K562 (cell line): ENCODE measurements around the gene KIZ. TPM values are rescaled to one million over a fixed set of nuclear protein-coding genes. Genes with fewer than 3 reads are reported as not detected.

Source experiments
- ATAC-seq: fragments of 200-7000 bp; cut with Tn5 transposase; 3 replicates; pipeline ENCODE4 v1.9.1; 2020; ENCODE audit warnings: moderate library complexity
- BruUV-seq: library from RNA; stranded (reverse); fragments of 400-500 nt; replicated peaks from 2 replicates; lab custom pipeline; 2021; lab: Mats Ljungman, UMichigan
- CTCF ChIA-PET: fragments of 300-600 bp; formaldehyde crosslinking; extraction: SDS; loops from one replicate; lab custom pipeline; 2021; ENCODE audit warnings: low intra/inter-chr PET ratio; lab: Yijun Ruan, JAX
- POLR2A ChIA-PET: fragments of 300-600, 350-650 bp; sonication (Branson Sonifier 250); formaldehyde crosslinking; extraction: SDS; loops from one replicate; lab custom pipeline; 2021; ENCODE audit warnings: antibody characterized with exemption, inconsistent platforms; lab: Yijun Ruan, JAX
- DNase-seq, 4 experiments: peaks; one replicate each; pipeline versions ENCODE4 v3.0.0 to v3.0.0-alpha.2; 2011 to 2018; ENCODE audit warnings: low spot score in 3 of 4, mixed read lengths in 3 of 4; ENCODE audit errors: extremely low read depth in 1 of 4
- FAIRE-seq: peaks from 2 replicates; lab custom pipeline; 2011; peaks lifted over from hg19 to GRCh38; lab: Jason Lieb, UNC
- H2AFZ ChIP-seq: 2 replicates; pipeline ENCODE4 v1.6.0; 2011; ENCODE audit warnings: low read depth, low read length, control low read depth, inconsistent platforms
- H3K27ac ChIP-seq: fragments of 200-600 bp; 3 replicates; pipeline ENCODE4 v1.8.0; 2011; ENCODE audit warnings: low read depth, mild to moderate bottlenecking, control low read depth, inconsistent platforms, low read length, moderate library complexity, mixed read lengths; ENCODE audit errors: extremely low read depth
- H3K27me3 ChIP-seq, 2 experiments: fragments of 300-600 bp in 1 of 2; 2 replicates in 1 of 2; 3 replicates in 1 of 2; pipeline versions ENCODE4 v1.6.0 to v1.8.0; 2011; ENCODE audit warnings: inconsistent platforms in 2 of 2, low read length in 2 of 2, mild to moderate bottlenecking in 1 of 2, mixed read lengths in 1 of 2, moderate library complexity in 1 of 2; ENCODE audit not compliant: control insufficient read depth in 2 of 2, insufficient read depth in 2 of 2
- H3K36me3 ChIP-seq: fragments of 300-600 bp; 3 replicates; pipeline ENCODE4 v1.8.0; 2011; ENCODE audit warnings: mild to moderate bottlenecking, low read length, inconsistent platforms; ENCODE audit not compliant: control insufficient read depth, insufficient read depth
- H3K4me1 ChIP-seq, 2 experiments: fragments of 200-600 bp in 1 of 2; replicated peaks in 1 of 2; 2 replicates in 1 of 2; 3 replicates in 1 of 2; pipeline versions ENCODE4 v1.5.1 to v1.8.0; 2011; ENCODE audit warnings: inconsistent platforms in 2 of 2, low read length in 2 of 2, mild to moderate bottlenecking in 1 of 2, mixed read lengths in 1 of 2, moderate library complexity in 1 of 2; ENCODE audit not compliant: control insufficient read depth in 2 of 2, insufficient read depth in 2 of 2
- H3K4me2 ChIP-seq: 2 replicates; pipeline ENCODE4 v1.6.1; 2011; ENCODE audit warnings: low read length, control low read depth, inconsistent platforms, mixed read lengths; ENCODE audit not compliant: insufficient read depth
- H3K4me3 ChIP-seq: fragments of 200-600 bp; sonication (generic), shearing (Covaris generic); 2 replicates; pipeline ENCODE4 v1.5.1; 2016; ENCODE audit warnings: control low read depth, inconsistent platforms
- H3K79me2 ChIP-seq: fragments of 200-600 bp; 3 replicates; pipeline ENCODE4 v1.8.0; 2011; ENCODE audit warnings: low read length, inconsistent platforms; ENCODE audit not compliant: control insufficient read depth, insufficient read depth
- H3K9ac ChIP-seq, 2 experiments: 2 replicates each; pipeline versions ENCODE4 v1.6.0 to v1.6.1; 2011; ENCODE audit warnings: low read depth in 2 of 2, low read length in 2 of 2, control low read depth in 1 of 2, inconsistent platforms in 1 of 2, mild to moderate bottlenecking in 1 of 2, mixed read lengths in 1 of 2; ENCODE audit not compliant: insufficient read depth in 1 of 2
- H3K9me1 ChIP-seq: one replicate; pipeline ENCODE4 v1.6.0; 2011; ENCODE audit warnings: inconsistent platforms, mild to moderate bottlenecking, low read length, moderate library complexity; ENCODE audit not compliant: control insufficient read depth, insufficient read depth
- H3K9me3 ChIP-seq: replicated peaks from 2 replicates; pipeline ENCODE4 v1.5.1; 2011; ENCODE audit warnings: low read depth, low read length, inconsistent platforms; ENCODE audit not compliant: control insufficient read depth, insufficient read depth
- H4K20me1 ChIP-seq: replicated peaks from 2 replicates; pipeline ENCODE4 v1.6.1; 2011; ENCODE audit warnings: low read length, inconsistent platforms, mixed read lengths; ENCODE audit not compliant: control insufficient read depth, insufficient read depth
- IRF9 ChIP-seq: fragments of 450-650 bp; IDR thresholded peaks from 2 replicates; pipeline ENCODE4 v1.6.1; 2016; ENCODE audit warnings: missing biosample characterization, missing genetic modification characterization
- MEF2D ChIP-seq: conservative IDR thresholded peaks from 2 replicates; pipeline ENCODE4 v1.6.1; 2016; ENCODE audit warnings: low read depth, missing genetic modification characterization, missing compliant biosample characterization
- MXI1 ChIP-seq: IDR thresholded peaks from 2 replicates; pipeline ENCODE4 v1.6.1; 2011; ENCODE audit warnings: low read depth, mild to moderate bottlenecking, improper control_type of control experiment, low read length
- NCOA4 ChIP-seq: fragments of 450-650 bp; IDR thresholded peaks from 2 replicates; pipeline ENCODE4 v1.6.1; 2018; ENCODE audit warnings: mild to moderate bottlenecking; ENCODE audit not compliant: partially characterized antibody
- PHTF2 ChIP-seq: fragments of 250-450 bp; sonication (Bioruptor Pico); IDR thresholded peaks from 2 replicates; pipeline ENCODE4 v1.5.0; 2021; ENCODE audit warnings: mild to moderate bottlenecking
- RBBP5 ChIP-seq: fragments of 200-600 bp; sonication (generic); IDR thresholded peaks from 2 replicates; pipeline ENCODE4 v1.6.1; 2012; ENCODE audit warnings: borderline replicate concordance, mild to moderate bottlenecking, low read length, control low read depth, inconsistent platforms; ENCODE audit not compliant: insufficient read depth, poor library complexity, severe bottlenecking
- RBM39 ChIP-seq: fragments of 200-400 bp; formaldehyde crosslinking; optimal IDR thresholded peaks from 2 replicates; pipeline ENCODE3; 2018; ENCODE audit warnings: low read depth, low read length
- SAP30 ChIP-seq: fragments of 200-600 bp; sonication (generic); IDR thresholded peaks from 2 replicates; pipeline ENCODE4 v1.6.1; 2012; ENCODE audit warnings: borderline replicate concordance, low read depth, mild to moderate bottlenecking, moderate library complexity, low read length, control low read depth, inconsistent platforms; ENCODE audit not compliant: insufficient read depth, poor library complexity, severe bottlenecking
- TAF1 ChIP-seq: IDR thresholded peaks from 2 replicates; pipeline ENCODE4 v1.6.1; 2011; ENCODE audit warnings: mild to moderate bottlenecking, low read length, moderate library complexity; ENCODE audit not compliant: insufficient read depth, control insufficient read depth, severe bottlenecking; ENCODE audit errors: extremely low read depth
- TCF3 ChIP-seq: sonication (generic); formaldehyde crosslinking; IDR thresholded peaks from 2 replicates; pipeline ENCODE4 v1.4.0; 2020; ENCODE audit warnings: mild to moderate bottlenecking, missing genetic modification reagents
- ZBTB7A ChIP-seq: IDR thresholded peaks from 2 replicates; pipeline ENCODE4 v1.6.1; 2011; ENCODE audit warnings: low read depth, mild to moderate bottlenecking, low read length, moderate library complexity, borderline replicate concordance; ENCODE audit not compliant: control insufficient read depth
- ZNF146 ChIP-seq: IDR thresholded peaks from one replicate; pipeline ENCODE4 v1.6.1; 2018; ENCODE audit warnings: missing compliant biosample characterization; ENCODE audit not compliant: unreplicated experiment
- WGBS: fragments of 100-300 bp; shearing (Covaris generic); methylation state at CpG from one replicate; pipeline ENCODE4 v1.1.6; 2016; ENCODE audit warnings: low coverage, mixed read lengths; ENCODE audit not compliant: insufficient coverage; ENCODE audit errors: missing lambda C conversion rate; 5-methylcytosine and 5-hydroxymethylcytosine counted together
- in situ Hi-C: fragments of 300-500 bp; cut with MboI; formaldehyde crosslinking; loops from 4 replicates; pipeline ENCODE4 v1.15.0; 2018; ENCODE audit warnings: inconsistent platforms, mixed read lengths
- intact Hi-C: fragments of 100-400 bp; cut with micrococcal nuclease; formaldehyde crosslinking; loops from 2 replicates; pipeline ENCODE4 v1.14.2; 2022
- polyA plus RNA-seq, 8 experiments: library from polyadenylated mRNA; depleted of rRNA in 4 of 8; stranded (reverse) in 5 of 8; unstranded in 3 of 8; fragments of >200 nt; fragmentation: Nextera tagmentation in 2 of 8; fragmentation: Illumina TruSeq in 1 of 8; extraction: Ambion mirVana in 2 of 8; extraction: Trizol in 1 of 8; gene quantifications; 2 replicates each; pipeline versions ENCODE4 v1.2.1 to v1.2.3, GENCODE V29; 2011 to 2014; ENCODE audit warnings: inconsistent platforms in 1 of 8, missing spikeins in 1 of 8
- total RNA-seq, 7 experiments: library from RNA; depleted of rRNA in 6 of 7; stranded (reverse); fragments of >200 nt in 6 of 7; fragmentation: Illumina TruSeq in 2 of 7; extraction: Trizol in 2 of 7; gene quantifications; 2 replicates each; pipeline versions ENCODE4 v1.2.1 to v1.2.3, GENCODE V29; 2011 to 2021; ENCODE audit warnings: low replicate concordance in 1 of 7
- TF ChIP-seq, protein P1 (sequence below): sonication (generic); formaldehyde crosslinking; IDR thresholded peaks from 2 replicates; pipeline ENCODE4 v1.8.0; 2023; ENCODE audit warnings: mild to moderate bottlenecking, missing genetic modification reagents
- TF ChIP-seq, protein P2 (sequence below), 2 experiments: fragments of 450-650 bp in 1 of 2; IDR thresholded peaks; 2 replicates each; pipeline ENCODE4 v1.6.1; 2011 to 2017; ENCODE audit warnings: low read depth in 2 of 2, antibody characterized with exemption in 1 of 2, borderline replicate concordance in 1 of 2, low read length in 1 of 2, mild to moderate bottlenecking in 1 of 2, mixed read lengths in 1 of 2; ENCODE audit not compliant: control insufficient read depth in 1 of 2

The KIZ gene
- total and polyA plus RNA-seq, 9 of the 15 experiments (the other 6 are each of a cell fraction or from before 2014, with no cell fraction given) = 4.9 to 21.1 (median 13.5) TPM

DNA sequence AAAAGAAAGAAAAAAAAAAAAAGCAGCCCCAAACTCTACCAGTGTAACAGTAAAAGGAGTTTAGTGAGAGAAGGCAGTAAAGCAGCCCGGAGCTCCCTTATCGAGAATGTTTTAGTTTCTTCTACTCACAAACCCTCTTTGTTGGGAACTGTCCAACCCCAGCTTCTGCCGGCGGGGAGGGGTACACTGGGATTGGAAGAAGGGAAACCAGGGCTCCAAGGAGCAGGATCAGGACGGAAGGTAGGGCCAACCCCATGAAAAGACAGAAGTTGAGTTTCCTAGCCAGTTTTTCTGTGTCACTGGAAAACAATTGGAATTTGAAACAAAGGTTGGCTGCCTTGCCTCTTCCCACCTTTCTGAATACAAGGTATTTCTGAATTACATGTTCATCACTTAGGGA is 66.0 kb downstream of the KIZ start:
- DNase-seq = no peak
- H3K36me3 ChIP-seq = no peaks in the 10 kb centered on the region
- 14% methylated on average over 1 of the region's 5 CpGs for WGBS
- ChIA-PET POLR2A (no interaction called here), CTCF (no interaction called here)
- H3K4me3 ChIP-seq = no peak overlapping the region
- intact Hi-C loops (no loop called here), in situ Hi-C loops (no loop called here)
- H2AFZ ChIP-seq = no peak overlapping the region
- H3K27me3 ChIP-seq = no peaks in the 10 kb centered on the region
- H4K20me1 ChIP-seq = no peaks in the 10 kb centered on the region
- H3K4me2 ChIP-seq = no peak overlapping the region
- FAIRE-seq = no peak
- no TSS peak for BruUV-seq
- H3K9ac ChIP-seq = no peak overlapping the region
- no peaks in the 10 kb centered on the region for H3K9me3 ChIP-seq
- no peaks in the 10 kb centered on the region for H3K4me1 ChIP-seq
- H3K9me1 ChIP-seq = no peaks in the 10 kb centered on the region
- no peak for ATAC-seq
- H3K79me2 ChIP-seq = no peaks in the 10 kb centered on the region
- no peak overlapping the region for H3K27ac ChIP-seq
- TF ChIP-seq RBBP5 (no peak), ZBTB7A (no peak), NCOA4 (no peak), RBM39 (no peak), PHTF2 (CRISPR knock-in tag) (no peak), MEF2D (no peak), MXI1 (no peak), ZNF146 (CRISPR knock-in tag) (no peak), SAP30 (no peak), TCF3 (no peak), TAF1 (no peak), IRF9 (no peak)
- TF ChIP-seq, protein P1, sequence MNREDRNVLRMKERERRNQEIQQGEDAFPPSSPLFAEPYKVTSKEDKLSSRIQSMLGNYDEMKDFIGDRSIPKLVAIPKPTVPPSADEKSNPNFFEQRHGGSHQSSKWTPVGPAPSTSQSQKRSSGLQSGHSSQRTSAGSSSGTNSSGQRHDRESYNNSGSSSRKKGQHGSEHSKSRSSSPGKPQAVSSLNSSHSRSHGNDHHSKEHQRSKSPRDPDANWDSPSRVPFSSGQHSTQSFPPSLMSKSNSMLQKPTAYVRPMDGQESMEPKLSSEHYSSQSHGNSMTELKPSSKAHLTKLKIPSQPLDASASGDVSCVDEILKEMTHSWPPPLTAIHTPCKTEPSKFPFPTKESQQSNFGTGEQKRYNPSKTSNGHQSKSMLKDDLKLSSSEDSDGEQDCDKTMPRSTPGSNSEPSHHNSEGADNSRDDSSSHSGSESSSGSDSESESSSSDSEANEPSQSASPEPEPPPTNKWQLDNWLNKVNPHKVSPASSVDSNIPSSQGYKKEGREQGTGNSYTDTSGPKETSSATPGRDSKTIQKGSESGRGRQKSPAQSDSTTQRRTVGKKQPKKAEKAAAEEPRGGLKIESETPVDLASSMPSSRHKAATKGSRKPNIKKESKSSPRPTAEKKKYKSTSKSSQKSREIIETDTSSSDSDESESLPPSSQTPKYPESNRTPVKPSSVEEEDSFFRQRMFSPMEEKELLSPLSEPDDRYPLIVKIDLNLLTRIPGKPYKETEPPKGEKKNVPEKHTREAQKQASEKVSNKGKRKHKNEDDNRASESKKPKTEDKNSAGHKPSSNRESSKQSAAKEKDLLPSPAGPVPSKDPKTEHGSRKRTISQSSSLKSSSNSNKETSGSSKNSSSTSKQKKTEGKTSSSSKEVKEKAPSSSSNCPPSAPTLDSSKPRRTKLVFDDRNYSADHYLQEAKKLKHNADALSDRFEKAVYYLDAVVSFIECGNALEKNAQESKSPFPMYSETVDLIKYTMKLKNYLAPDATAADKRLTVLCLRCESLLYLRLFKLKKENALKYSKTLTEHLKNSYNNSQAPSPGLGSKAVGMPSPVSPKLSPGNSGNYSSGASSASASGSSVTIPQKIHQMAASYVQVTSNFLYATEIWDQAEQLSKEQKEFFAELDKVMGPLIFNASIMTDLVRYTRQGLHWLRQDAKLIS (CRISPR knock-in tag) = no peak
- TF ChIP-seq, protein P2, sequence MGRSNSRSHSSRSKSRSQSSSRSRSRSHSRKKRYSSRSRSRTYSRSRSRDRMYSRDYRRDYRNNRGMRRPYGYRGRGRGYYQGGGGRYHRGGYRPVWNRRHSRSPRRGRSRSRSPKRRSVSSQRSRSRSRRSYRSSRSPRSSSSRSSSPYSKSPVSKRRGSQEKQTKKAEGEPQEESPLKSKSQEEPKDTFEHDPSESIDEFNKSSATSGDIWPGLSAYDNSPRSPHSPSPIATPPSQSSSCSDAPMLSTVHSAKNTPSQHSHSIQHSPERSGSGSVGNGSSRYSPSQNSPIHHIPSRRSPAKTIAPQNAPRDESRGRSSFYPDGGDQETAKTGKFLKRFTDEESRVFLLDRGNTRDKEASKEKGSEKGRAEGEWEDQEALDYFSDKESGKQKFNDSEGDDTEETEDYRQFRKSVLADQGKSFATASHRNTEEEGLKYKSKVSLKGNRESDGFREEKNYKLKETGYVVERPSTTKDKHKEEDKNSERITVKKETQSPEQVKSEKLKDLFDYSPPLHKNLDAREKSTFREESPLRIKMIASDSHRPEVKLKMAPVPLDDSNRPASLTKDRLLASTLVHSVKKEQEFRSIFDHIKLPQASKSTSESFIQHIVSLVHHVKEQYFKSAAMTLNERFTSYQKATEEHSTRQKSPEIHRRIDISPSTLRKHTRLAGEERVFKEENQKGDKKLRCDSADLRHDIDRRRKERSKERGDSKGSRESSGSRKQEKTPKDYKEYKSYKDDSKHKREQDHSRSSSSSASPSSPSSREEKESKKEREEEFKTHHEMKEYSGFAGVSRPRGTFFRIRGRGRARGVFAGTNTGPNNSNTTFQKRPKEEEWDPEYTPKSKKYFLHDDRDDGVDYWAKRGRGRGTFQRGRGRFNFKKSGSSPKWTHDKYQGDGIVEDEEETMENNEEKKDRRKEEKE (IDR thresholded peaks at IDR 0.05; ENCODE audit: borderline replicate concordance in 1 of 2, control insufficient read depth in 1 of 2, low read depth in 2 of 2, low read length in 1 of 2) = no peak
